GM19372 (cell line): ENCODE data around the gene FOXG1.
A peak's percentile ranks its signal among the peaks of the same experiment; 100 is the strongest.

Source experiments
- ATAC-seq: cut with Tn5 transposase; IDR thresholded peaks from one replicate; pipeline ENCODE4 v1.9.1; 2021; ENCODE audit warnings: mild to moderate bottlenecking, low read depth, moderate library complexity; ENCODE audit not compliant: unreplicated experiment

FOXG1 gene

GRCh38 chr14:28766469-28766955, at the start of gene FOXG1:
Gene FOXG1 (plus strand): TSS chr14:28766787. CDS start chr14:28767280, 493 bp downstream.
- ATAC-seq, result no peak

GRCh38 chr14:28719130-28719529, 47.5 kb upstream of the FOXG1 start:
- ATAC-seq, result no peak

GRCh38 chr14:28731358-28731757, 35.2 kb upstream of the FOXG1 start:
- ATAC-seq, result no peak

- no peak for ATAC-seq
These were observed 24.3 kb upstream of the FOXG1 start for GRCh38 chr14:28742171-28742846.

GRCh38 chr14:28744126-28744525, 22.5 kb upstream of the FOXG1 start:
- no peak for ATAC-seq

- ATAC-seq, result no peak
These were observed 21.4 kb upstream of the FOXG1 start for GRCh38 chr14:28745176-28745575.

- ATAC-seq, result no peak
These were observed 20.3 kb upstream of the FOXG1 start for GRCh38 chr14:28746247-28746646.

GRCh38 chr14:28751467-28752058, 15.0 kb upstream of the FOXG1 start:
- ATAC-seq, result peak; percentile 72

GRCh38 chr14:28754209-28754985, 12.2 kb upstream of the FOXG1 start:
- no peak for ATAC-seq

- no peak for ATAC-seq
These were observed 11.3 kb upstream of the FOXG1 start for GRCh38 chr14:28755198-28755815.

GRCh38 chr14:28755884-28756268, 10.7 kb upstream of the FOXG1 start:
- no peak for ATAC-seq

GRCh38 chr14:28756269-28756883, 10.2 kb upstream of the FOXG1 start:
- no peak for ATAC-seq

GRCh38 chr14:28756884-28757570, 9.6 kb upstream of the FOXG1 start:
- ATAC-seq, result no peak

- no peak for ATAC-seq
These were observed 8.8 kb upstream of the FOXG1 start for GRCh38 chr14:28757786-28758185.

GRCh38 chr14:28758253-28758884, 8.2 kb upstream of the FOXG1 start:
- no peak for ATAC-seq

- no peak for ATAC-seq
These were observed 7.5 kb upstream of the FOXG1 start for GRCh38 chr14:28758885-28759652.

GRCh38 chr14:28759653-28760313, 6.8 kb upstream of the FOXG1 start:
- ATAC-seq, result no peak

- ATAC-seq, result no peak
These were observed 6.1 kb upstream of the FOXG1 start for GRCh38 chr14:28760431-28760996.
